Skin of body (tissue), 2 donors: ENCODE measurements around the gene LIMS1. TPM values are rescaled to one million over a fixed set of nuclear protein-coding genes. Genes with fewer than 3 reads are reported as not detected.
"Not testable (repeated sequence)": the region's sequence is repeated elsewhere in the genome, so short reads cannot be mapped to it uniquely, and the experiment has no call there.

Source experiments
- DNase-seq: peaks from one replicate; lab custom pipeline; 2025; lab: John Stamatoyannopoulos, UW
- total RNA-seq: library from RNA; depleted of rRNA; stranded (reverse); fragments of >200 nt; gene quantifications from one replicate; pipeline ENCODE4 v1.2.3, GENCODE V29; 2014

LIMS1 gene
- total RNA-seq, 1 donor from 2014 or later: 48.0 TPM

- DNase-seq: no peak
Observed at GRCh38 chr2:108633409-108633808, 99.1 kb downstream of the LIMS1 start.

GRCh38 chr2:108634011-108634410 lies 99.7 kb downstream of the LIMS1 start:
- DNase-seq: no peak

GRCh38 chr2:108634576-108635160 lies 100.4 kb downstream of the LIMS1 start:
- no peak for DNase-seq

DNA sequence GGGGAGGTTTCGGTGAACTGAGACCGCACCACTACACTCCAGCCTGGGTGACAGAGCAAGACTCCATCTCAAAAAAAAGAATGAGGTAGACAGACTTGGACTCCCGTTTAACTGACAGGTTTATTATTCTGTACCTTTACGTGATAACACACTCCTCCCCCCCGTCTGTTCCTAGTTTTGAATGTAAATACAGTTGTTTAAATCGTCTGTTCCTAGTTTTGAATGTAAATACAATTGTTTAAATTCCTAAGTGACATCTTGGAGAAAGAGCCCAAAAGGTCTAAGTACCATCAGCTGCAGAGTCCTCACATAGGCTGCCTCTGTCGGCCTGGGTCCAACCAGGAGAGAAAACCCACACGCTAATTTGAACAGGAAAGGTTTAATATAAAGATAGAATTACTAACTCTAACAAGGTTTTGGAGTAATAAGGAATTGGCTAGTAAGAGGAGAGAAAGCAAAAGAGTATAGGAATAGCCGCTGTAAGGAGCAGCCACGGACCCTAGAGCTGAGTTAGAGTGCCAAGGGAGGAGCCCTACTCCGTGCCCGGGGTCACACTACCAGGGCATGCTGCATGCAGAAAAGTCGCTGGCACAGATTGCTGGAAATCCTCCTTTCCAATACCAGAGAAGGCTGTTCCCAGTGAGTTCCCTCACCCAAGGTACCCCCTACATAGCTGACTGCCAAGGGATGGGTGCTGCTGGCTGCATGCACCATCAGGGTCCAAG lies 101.5 kb downstream of the LIMS1 start:
- no peak for DNase-seq

- peak; percentile 26 for DNase-seq
Observed at GRCh38 chr2:108637304-108637669, 103.0 kb downstream of the LIMS1 start.

DNA sequence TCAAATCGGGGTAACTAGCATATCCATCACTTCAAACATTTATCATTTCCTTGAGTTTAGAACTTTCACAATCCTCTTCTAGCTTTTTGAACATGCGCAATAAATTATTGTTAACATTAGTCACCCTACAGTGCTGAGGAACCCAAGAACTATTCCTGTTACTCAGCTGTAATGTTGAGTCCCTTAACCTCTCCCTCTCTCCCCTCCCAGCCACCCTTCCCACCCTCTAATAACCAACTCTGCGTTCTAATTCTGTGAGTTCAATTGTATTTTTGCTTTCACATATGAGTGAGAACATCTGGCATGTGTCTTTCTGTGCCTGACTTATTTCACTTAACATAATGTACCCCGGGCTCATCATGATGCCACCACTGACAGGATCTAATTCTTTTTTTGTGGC lies 106.5 kb downstream of the LIMS1 start:
- DNase-seq: no peak

DNA sequence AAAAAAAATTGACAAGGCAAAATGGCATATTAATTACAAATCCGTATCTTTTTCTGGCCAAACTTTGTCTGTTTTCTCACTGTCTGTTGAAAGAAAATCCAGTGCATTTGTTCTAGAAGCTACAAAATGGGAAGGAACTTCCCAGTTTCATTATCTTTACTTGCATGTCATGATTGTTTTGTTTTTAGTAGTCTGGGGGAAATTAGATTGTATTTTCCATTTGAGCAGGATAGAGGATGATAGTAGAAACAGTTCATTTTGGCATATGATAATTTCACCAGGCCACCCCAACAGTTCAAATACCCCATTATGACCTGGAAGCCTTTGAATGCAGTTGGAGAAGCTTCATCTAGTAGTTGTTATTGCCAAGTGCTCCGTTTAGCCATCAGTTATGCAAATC lies 107.5 kb downstream of the LIMS1 start:
- DNase-seq: no peak

DNA sequence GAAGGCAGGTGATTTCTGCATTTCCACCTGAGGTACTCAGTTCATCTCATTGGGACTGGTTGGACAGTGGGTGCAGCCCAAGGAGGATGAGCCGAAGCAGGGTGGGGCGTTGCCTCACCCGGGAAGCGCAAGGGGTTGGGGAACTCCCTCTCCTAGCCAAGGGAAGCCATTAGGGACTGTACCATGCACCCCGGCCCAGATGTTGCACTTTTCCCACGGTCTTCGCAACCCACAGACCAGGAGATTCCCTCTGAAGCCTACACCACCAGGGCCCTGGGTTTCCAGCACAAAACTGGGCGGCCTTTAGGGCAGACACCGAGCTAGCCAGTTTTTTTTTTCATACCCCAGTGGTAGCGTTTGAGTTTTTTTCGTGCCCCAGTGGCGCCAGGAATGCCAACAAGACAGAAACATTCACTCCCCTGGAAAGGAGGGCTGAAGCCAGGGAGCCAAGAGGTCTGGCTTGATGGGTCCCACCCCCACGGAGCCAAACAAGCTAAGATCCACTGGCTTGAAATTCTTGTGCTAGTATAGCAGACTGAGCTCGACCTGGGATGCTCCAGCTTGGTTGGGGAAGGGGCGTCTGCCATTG lies 109.1 kb downstream of the LIMS1 start:
- no peak for DNase-seq

DNA sequence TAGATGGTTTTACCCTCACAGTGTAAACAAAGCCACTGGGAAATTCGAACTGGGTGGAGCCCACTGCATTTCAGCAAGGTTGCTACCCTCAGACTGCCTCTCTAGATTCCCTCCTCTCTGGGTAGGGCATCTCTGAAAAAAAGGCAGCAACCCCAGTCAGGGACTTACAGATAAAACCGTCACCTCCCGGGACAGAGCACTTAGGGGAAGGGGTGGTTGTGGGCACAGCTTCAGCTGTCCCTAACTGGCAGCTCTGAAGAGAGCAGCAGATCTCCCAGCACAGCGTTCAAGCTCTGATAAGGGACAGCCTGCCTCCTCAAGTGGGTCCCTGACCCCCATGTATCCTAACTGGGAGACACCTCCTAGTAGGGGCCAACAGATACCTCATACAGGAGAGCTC lies 109.6 kb downstream of the LIMS1 start:
- DNase-seq: not testable (repeated sequence)

GRCh38 chr2:108644446-108644845 lies 110.2 kb downstream of the LIMS1 start:
- DNase-seq: not testable (repeated sequence)

DNA sequence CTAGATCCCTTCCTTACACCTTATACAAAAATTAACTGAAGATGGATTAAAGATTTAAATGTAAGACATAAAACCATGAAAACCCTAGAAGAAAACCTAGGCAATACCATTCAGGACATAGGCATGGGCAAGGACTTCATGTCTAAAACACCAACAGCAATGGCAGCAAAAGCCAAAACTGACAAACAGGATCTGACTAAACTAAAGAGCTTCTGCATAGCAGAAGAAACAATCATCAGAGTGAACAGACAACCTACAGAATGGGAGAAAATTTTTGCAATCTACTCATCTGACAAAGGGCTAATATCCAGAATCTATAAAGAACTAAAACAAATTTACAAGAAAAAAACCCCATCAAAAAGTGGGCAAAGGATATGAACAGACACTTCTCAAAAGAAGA lies 114.5 kb downstream of the LIMS1 start:
- DNase-seq: not testable (repeated sequence)

DNA sequence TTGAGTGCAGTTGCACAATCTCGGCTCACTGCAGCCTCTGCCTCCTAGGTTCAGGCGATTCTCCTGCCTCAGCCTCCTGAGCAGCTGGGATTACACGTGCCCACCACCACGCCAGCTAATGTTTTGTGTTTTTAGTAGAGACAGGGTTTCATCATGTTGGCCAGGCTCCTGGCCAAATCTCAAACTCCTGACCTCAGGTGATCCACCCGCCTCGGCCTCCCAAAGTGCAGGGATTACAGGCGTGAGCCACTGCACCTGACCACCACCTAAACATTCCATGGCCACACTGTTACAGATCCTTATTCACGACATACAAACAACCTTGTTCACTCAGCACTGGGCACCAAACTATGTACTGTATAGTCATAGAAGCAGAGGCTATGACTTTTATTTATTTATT lies 116.2 kb downstream of the LIMS1 start:
- not testable (repeated sequence) for DNase-seq

- not testable (repeated sequence) for DNase-seq
Observed at GRCh38 chr2:108651468-108651867, 117.2 kb downstream of the LIMS1 start.

- not testable (repeated sequence) for DNase-seq
Observed at GRCh38 chr2:108652187-108652931, 118.1 kb downstream of the LIMS1 start.

DNA sequence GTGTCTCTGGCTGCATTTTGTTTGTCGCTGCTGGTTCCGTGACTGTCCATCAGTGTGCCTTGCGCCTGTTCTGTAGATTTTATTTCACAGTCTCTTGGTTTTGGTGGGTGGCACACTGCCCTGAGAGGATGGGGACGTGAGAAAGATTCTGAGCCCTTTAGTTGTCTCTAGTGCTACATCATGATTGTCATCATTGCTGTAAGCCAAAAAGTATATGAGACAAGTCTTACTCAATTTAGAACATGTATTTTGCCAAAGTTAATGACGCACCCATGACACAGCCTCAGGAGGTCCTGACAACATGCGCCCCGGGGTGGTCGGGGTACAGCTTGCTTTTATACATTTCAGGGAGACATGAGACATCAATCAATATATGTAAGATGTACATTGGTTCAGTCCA lies 119.2 kb downstream of the LIMS1 start:
- DNase-seq: not testable (repeated sequence)

- DNase-seq: not testable (repeated sequence)
Observed at GRCh38 chr2:108653849-108654248, 119.6 kb downstream of the LIMS1 start.

GRCh38 chr2:108654521-108655125 lies 120.4 kb downstream of the LIMS1 start:
- DNase-seq: not testable (repeated sequence)

DNA sequence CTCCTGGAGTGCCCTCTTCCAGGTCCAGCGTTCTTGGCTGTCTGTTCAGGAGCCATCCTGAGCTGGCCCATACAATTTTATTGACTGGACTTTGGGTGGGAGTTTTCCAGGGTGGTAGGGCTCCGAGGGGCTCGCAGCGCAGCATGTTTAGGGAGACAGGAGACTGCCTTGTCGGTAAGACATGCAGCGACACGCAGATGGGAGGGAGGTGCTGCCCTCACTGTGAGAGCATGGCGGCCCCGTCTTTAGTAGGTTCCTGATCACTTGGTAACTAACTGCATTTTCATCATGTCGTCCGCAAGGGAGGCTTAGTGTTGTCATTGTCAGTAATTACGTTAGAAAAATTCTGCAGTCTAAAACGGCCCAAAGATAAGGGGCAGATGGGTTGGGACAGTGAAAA lies 121.0 kb downstream of the LIMS1 start:
- not testable (repeated sequence) for DNase-seq

DNA sequence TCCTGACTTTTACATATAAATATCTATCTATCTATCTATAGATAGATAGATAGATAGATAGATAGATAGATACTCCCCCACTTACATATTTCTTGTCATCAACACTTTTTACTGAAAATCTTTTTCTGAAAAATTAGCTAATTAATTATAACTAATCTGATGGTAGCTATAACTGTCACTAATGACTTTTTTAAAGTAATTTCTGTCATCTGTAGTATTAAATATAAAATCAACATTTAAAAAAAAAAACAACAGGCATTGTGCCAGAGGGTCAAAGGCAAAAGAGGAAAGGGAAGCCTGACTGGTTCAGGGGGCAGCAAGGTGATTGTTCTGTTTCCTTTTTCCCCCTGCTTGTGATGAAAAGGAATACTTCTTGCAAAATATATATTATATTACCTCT lies 122.0 kb downstream of the LIMS1 start:
- DNase-seq: not testable (repeated sequence)

- not testable (repeated sequence) for DNase-seq
Observed at GRCh38 chr2:108657517-108657916, 123.2 kb downstream of the LIMS1 start.

- DNase-seq: not testable (repeated sequence)
Observed at GRCh38 chr2:108658553-108658952, 124.3 kb downstream of the LIMS1 start.

DNA sequence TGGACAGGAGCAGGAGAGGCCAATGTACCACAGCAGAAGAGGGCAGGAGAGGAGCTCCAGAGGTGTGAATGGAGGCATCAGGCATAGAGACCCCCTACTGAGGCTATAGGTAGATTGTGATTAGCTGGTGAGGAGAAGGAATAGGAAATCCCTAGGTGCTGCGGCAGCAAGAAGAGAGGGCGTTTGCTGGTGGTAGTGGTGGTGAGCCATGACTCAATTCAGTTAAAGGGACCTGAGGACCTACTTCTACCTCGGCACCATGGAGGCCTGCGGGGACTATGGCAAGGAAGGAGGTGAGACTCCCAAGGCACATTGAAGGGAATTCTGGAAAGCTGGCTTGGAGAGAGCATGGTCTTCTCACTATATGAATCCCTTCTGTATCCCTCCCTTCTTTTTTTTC lies 127.2 kb downstream of the LIMS1 start:
- not testable (repeated sequence) for DNase-seq
